Activated B cell treated with CpG ODN at 0.5 μM for 24 hours (primary cell): ENCODE results near the gene FCHO1. TPM values are rescaled to one million over a fixed set of nuclear protein-coding genes. Genes with fewer than 3 reads are reported as not detected.

Experiments
- ATAC-seq: fragments of 200-7000 bp; cut with Tn5 transposase; one replicate; pipeline ENCODE4 v1.10.0; 2021; ENCODE audit warnings: low read depth, mild to moderate bottlenecking, moderate library complexity
- CTCF ChIA-PET: fragments of 350-600 bp; sonication (Branson Sonifier 250); formaldehyde crosslinking; loops from one replicate; lab custom pipeline; 2021; ENCODE audit warnings: antibody characterized with exemption; lab: Charles Lee
- POLR2A ChIA-PET: fragments of 350-600 bp; sonication (Branson Sonifier 250); formaldehyde crosslinking; loops from one replicate; lab custom pipeline; 2021; ENCODE audit warnings: antibody characterized with exemption; lab: Charles Lee
- DNase-seq: peaks from one replicate; pipeline ENCODE4 v3.0.0; 2022
- H3K27ac Mint-ChIP-seq: one replicate; pipeline ENCODE4 v1.8.0; 2020; ENCODE audit warnings: mixed read lengths
- H3K27me3 Mint-ChIP-seq: one replicate; pipeline ENCODE4 v1.8.0; 2021; ENCODE audit warnings: mixed read lengths
- H3K36me3 Mint-ChIP-seq: one replicate; pipeline ENCODE4 v1.8.0; 2021; ENCODE audit warnings: low read depth, mixed read lengths
- H3K4me1 Mint-ChIP-seq: one replicate; pipeline ENCODE4 v1.8.0; 2021; ENCODE audit warnings: mixed read lengths
- H3K4me3 Mint-ChIP-seq: one replicate; pipeline ENCODE4 v1.8.0; 2020; ENCODE audit warnings: mild to moderate bottlenecking, mixed read lengths
- H3K9me3 Mint-ChIP-seq: one replicate; pipeline ENCODE4 v1.8.0; 2020; ENCODE audit warnings: mixed read lengths
- CTCF ChIP-seq: fragments of 200-600 bp; IDR thresholded peaks from one replicate; pipeline ENCODE4 v1.8.0; 2022; ENCODE audit warnings: antibody characterized with exemption, mild to moderate bottlenecking
- intact Hi-C: fragments of 100-400 bp; cut with micrococcal nuclease; formaldehyde crosslinking; loops from one replicate; pipeline ENCODE4 v1.15.1; 2024
- total RNA-seq: library from RNA; stranded (reverse); gene quantifications from 2 replicates; pipeline ENCODE4 v1.2.3, GENCODE V29; 2022

The FCHO1 gene
- total RNA-seq, 1 donor from 2014 or later, result 103 TPM

GRCh38 chr19:17788632-17789031, 37.4 kb downstream of the FCHO1 start:
- ChIA-PET CTCF (no interaction called here), POLR2A (interaction anchor here (0.7 kb wide), 1 partner anchor 71 kb away, joined by 3 read pairs; the partner anchor contains the start of gene RPL18A)
- H3K4me3 Mint-ChIP-seq, result no peak overlapping the region
- intact Hi-C loops, result no loop called here
- no peak overlapping the region for H3K27ac Mint-ChIP-seq
- peaks cover 43% of the 10 kb centered on the region for H3K36me3 Mint-ChIP-seq
- H3K27me3 Mint-ChIP-seq, result no peaks in the 10 kb centered on the region
- H3K9me3 Mint-ChIP-seq, result no peaks in the 10 kb centered on the region
- DNase-seq (no peak), ATAC-seq (no peak)
- TF ChIP-seq CTCF, result no peak
- peaks cover 26% of the 10 kb centered on the region for H3K4me1 Mint-ChIP-seq

- Mint-ChIP-seq H3K27me3 (peaks cover 12% of the 10 kb centered on the region), H3K4me1 (peaks cover 31% of the 10 kb centered on the region), H3K27ac (no peak overlapping the region), H3K4me3 (no peak overlapping the region), H3K36me3 (peaks cover 30% of the 10 kb centered on the region), H3K9me3 (no peaks in the 10 kb centered on the region)
- ChIA-PET CTCF (interaction anchor here (1.0 to 1.4 kb wide), 4 partner anchors 27 to 217 kb away, joined by 3 to 4 read pairs (median 3); partner anchors contain the start of gene CCDC124), POLR2A (interaction anchor here (0.8 to 1.4 kb wide), 2 partner anchors 14 to 57 kb away, joined by 3 to 8 read pairs; partner anchors contain the start of gene JAK3)
- no peak for DNase-seq
- ATAC-seq, result no peak
- no peak for TF ChIP-seq CTCF
- intact Hi-C loops, result no loop called here
Measured at GRCh38 chr19:17790059-17790780, 38.9 kb downstream of the FCHO1 start.

- POLR2A ChIA-PET, result interaction anchor here (0.7 to 1.2 kb wide), 2 partner anchors 56 to 305 kb away, joined by 3 read pairs; no protein-coding TSS in a partner anchor
- DNase-seq (no peak), ATAC-seq (no peak)
- intact Hi-C loops, result loop anchor here (1.0 kb wide), 1 partner anchor 61 kb away; no protein-coding TSS in a partner anchor
- Mint-ChIP-seq H3K9me3 (no peaks in the 10 kb centered on the region), H3K4me1 (peaks cover 40% of the 10 kb centered on the region), H3K27me3 (peaks cover 15% of the 10 kb centered on the region), H3K27ac (no peak overlapping the region), H3K36me3 (peaks cover 3% of the 10 kb centered on the region), H3K4me3 (peak overlapping the region; percentile 38)
- CTCF ChIA-PET, result interaction anchor here (1.3 to 1.6 kb wide), 2 partner anchors 60 to 65 kb away, joined by 3 to 6 read pairs; partner anchors contain the start of gene RPL18A
- no peak for TF ChIP-seq CTCF
Measured at GRCh38 chr19:17794412-17794730, 43.1 kb downstream of the FCHO1 start.

- no peak for DNase-seq
- H3K27ac Mint-ChIP-seq, result no peak within 1 kb of the TSS
- H3K27me3 Mint-ChIP-seq, result peaks cover 15% of the 10 kb centered on the region
- peak; percentile 21 for ATAC-seq
- TF ChIP-seq CTCF, result no peak
- no peaks in the 10 kb centered on the region for H3K9me3 Mint-ChIP-seq
- ChIA-PET CTCF (interaction anchor here (1.3 to 1.6 kb wide), 2 partner anchors 60 to 65 kb away, joined by 3 to 6 read pairs; partner anchors contain the start of gene RPL18A), POLR2A (interaction anchor here (0.7 to 1.2 kb wide), 3 partner anchors 53 to 304 kb away, joined by 3 to 4 read pairs (median 3); partner anchors contain the start of gene JAK3)
- peaks cover 1% of the 10 kb centered on the region for H3K36me3 Mint-ChIP-seq
- intact Hi-C loops, result loop anchor here (1.0 kb wide), 1 partner anchor 60 kb away; no protein-coding TSS in a partner anchor
- peak within 1 kb of the TSS; percentile 38 for H3K4me3 Mint-ChIP-seq
- peaks cover 40% of the 10 kb centered on the region for H3K4me1 Mint-ChIP-seq
Measured at GRCh38 chr19:17794731-17795494, 43.6 kb downstream of the FCHO1 start, which contains the start of gene B3GNT3. Gene B3GNT3, plus strand, starts transcription at chr19:17795138. Its CDS starts 12,670 bp downstream, at chr19:17807808.
